GM12872 (cell line): ENCODE data around the gene HPS1.

Experiments
- TF ChIP-seq, protein P1 (sequence below): IDR thresholded peaks from 3 replicates; pipeline ENCODE4 v1.5.1; 2011; ENCODE audit warnings: low read depth, mild to moderate bottlenecking, low read length, moderate library complexity; ENCODE audit not compliant: insufficient read depth

Gene HPS1

DNA sequence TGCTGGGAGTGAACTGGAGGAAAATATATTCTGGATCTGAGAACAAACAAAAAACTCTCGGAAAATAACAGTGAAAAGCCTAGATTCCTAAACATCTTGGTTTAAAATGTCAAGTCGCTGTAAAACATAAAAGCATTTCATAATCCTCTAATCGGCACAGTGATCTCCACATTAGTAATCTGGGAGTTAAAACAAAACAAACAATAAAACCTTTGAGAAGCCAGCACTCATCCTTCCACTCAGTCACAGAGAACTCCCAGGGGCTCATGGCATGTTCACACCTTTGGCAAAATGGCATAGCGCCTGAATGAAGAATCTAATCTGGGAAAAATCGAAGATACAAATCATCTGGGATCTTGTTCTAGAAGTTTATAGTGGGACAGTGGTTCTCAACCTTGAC lies 24.1 kb upstream of the HPS1 start:
- TF ChIP-seq, protein P1, sequence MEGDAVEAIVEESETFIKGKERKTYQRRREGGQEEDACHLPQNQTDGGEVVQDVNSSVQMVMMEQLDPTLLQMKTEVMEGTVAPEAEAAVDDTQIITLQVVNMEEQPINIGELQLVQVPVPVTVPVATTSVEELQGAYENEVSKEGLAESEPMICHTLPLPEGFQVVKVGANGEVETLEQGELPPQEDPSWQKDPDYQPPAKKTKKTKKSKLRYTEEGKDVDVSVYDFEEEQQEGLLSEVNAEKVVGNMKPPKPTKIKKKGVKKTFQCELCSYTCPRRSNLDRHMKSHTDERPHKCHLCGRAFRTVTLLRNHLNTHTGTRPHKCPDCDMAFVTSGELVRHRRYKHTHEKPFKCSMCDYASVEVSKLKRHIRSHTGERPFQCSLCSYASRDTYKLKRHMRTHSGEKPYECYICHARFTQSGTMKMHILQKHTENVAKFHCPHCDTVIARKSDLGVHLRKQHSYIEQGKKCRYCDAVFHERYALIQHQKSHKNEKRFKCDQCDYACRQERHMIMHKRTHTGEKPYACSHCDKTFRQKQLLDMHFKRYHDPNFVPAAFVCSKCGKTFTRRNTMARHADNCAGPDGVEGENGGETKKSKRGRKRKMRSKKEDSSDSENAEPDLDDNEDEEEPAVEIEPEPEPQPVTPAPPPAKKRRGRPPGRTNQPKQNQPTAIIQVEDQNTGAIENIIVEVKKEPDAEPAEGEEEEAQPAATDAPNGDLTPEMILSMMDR, result no peak

DNA sequence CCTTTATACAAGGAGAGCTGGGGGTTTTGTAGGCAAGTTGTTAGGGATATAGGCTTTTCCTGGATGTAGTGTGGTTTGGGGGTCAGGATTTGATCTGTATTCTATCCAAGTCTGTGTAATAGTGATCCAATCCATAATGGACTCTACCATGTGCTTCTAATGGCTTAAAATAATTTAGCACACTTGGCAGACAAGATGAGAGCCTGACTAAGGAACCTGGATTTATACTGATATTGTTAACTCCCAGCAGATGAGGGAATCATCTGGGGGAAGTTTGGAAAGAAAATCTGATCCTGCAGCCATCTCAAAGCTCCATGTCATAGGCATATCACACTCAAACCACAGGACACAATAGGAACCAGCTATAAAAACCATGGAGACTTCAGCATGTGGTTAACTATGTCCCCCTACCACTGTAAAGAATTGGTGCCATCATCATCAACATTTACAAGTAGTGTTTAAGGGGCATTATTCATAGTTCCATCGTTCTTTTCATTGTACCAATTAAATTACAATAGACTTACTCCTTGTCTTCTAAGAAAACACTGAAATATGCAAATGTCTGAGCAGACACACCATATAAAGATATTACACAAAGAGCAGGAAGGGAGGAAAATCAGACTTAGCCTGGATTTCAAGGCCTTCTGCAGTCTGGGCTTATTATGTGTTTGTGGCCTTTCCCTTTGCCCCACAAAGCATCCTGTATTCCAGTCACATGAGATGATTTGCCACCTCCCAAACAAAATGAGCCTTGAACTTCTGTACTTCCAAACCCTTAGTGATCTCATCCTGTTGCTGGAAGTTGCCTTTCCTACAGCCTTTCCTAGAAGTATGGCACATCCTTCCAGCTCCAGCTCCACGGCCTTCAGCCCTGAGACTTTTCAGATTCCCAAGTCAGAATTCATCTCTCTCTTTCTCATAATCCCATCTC lies 22.5 kb upstream of the HPS1 start:
- TF ChIP-seq, protein P1, result no peak

DNA sequence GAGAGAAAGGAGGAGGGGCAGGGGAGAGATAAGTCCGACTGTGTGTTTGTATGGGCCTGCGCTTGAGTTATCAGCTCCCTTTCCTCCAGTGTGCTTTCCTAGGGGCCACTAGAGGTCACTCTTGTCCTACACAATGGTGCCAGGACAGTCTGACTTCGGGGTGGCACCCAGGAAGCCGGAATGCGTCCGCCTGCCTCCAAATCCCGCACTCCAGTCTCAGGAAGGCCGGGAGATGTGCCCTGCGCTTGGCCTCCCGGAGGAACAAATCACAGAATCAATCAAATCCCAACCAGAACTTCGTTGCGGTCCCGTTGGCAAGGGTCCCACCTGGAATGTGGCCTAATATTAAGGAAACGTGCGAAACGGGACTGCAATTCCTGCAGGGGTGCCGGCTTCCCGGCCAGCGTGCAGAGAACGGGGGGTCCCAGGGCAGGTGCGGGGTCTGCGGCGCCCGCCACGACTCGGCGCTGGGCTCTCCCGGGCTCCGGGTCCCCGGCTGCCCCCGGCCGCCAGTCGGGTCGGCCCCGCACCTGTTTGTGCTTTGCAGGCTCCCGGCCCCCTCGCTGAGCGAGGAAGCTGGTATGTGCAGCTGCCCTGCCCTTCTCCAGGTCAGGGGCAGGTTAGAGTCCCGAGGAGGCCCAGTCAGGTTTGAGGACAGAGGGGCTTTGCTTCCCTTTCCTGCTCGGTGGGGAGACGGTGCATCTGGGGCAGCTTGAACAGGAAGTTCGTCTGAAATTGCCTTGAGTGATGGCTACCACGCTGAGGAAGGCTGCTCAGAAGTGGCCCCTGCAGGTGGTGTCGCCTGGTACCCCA lies 21.0 kb upstream of the HPS1 start:
- TF ChIP-seq, protein P1, result peak; percentile 87

DNA sequence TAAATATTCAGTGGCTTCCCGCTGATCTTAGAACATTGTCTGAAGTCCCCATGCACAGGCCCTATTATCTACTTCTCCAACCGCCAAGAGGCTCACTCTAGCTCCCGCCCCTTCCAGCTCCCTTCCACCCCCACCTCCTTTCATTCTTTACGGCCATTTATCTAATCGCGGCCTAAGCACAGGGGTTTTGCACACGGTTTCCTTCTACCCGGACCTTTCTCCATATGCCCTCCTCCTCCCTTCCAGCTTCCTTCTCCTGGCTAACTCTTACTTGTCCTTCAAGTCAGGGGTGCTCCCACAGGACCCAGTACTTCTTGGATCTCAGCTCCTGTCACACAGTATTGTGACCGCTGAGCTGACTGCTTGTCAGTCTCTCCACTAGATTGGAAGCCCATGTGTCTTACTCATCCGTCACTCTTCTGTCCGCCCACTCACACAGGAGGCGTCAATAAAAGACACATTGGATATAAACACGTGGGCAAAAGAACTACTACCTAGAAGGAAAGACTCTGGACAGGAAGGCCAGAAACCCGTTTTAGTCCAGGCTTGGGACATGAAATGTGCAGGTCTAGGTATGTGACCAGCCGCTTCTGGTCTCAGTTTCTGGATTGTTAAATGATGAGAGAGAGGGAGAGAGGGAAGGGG lies 20.2 kb upstream of the HPS1 start:
- TF ChIP-seq, protein P1, result no peak

DNA sequence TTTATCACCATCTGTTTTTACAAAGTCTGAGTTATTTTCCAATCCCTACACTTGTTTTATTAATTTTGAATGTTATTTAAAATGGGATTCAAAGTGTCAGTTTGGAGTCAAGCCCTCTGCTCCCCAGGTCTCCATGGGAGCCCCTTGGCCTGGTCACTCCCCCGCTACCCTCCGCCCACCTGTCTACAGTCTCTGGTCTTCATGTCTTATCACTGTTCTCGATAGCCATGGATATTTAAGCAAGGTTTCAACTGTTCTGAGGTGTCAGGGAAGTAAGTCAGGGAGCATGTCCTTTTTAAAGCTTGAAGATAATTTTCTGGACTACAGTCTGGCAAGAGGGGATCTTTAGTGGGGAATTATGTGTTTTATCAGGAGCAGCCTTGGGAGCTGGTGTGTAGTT lies 19.1 kb upstream of the HPS1 start:
- TF ChIP-seq, protein P1, result no peak

- TF ChIP-seq, protein P1, result no peak
Measured at GRCh38 chr10:98463976-98464754, 17.4 kb upstream of the HPS1 start.
